Pancreas (tissue), 10 donors: ENCODE data around the gene DMD. TPM values are rescaled to one million over a fixed set of nuclear protein-coding genes. Genes with fewer than 3 reads are reported as not detected.

Experiments used
- ATAC-seq, 4 donors: fragments of 200-7000 bp; cut with Tn5 transposase; one replicate each; pipeline versions ENCODE4 v1.8.0 to v1.9.1; 2020; ENCODE audit warnings: mild to moderate bottlenecking in 4 of 4, moderate library complexity in 4 of 4
- DNase-seq, 6 donors: peaks; one replicate each; pipeline ENCODE4 v3.0.0-alpha.2; 2020
- FAIRE-seq: peaks from 2 replicates; lab custom pipeline; 2012; peaks lifted over from hg19 to GRCh38; lab: Jason Lieb, UNC
- H3K27ac ChIP-seq, 4 donors: fragments of 200-600 bp; sonication (generic); 1 replicate in 3 of 4; 2 replicates in 1 of 4; pipeline versions ENCODE4 v1.5.0 to v1.8.0; 2020
- H3K27me3 ChIP-seq, 4 donors: fragments of 200-600 bp; one replicate each; pipeline ENCODE4 v1.8.0; 2021
- H3K36me3 ChIP-seq, 3 donors: fragments of 200-600 bp; sonication (generic) in 1 of 3; one replicate each; pipeline versions ENCODE4 v1.5.0 to v1.8.0; 2020 to 2021
- H3K4me1 ChIP-seq, 3 donors: fragments of 200-600 bp; one replicate each; pipeline ENCODE4 v1.8.0; 2021
- H3K4me3 ChIP-seq, 4 donors: fragments of 200-600 bp; sonication (generic) in 2 of 4; one replicate each; pipeline versions ENCODE4 v1.5.0 to v1.8.0; 2020 to 2021
- H3K9me3 ChIP-seq, 4 donors: fragments of 200-600 bp; one replicate each; pipeline ENCODE4 v1.8.0; 2021
- CTCF ChIP-seq, 4 donors: fragments of 200-600 bp; sonication (generic) in 3 of 4; IDR thresholded peaks; one replicate each; pipeline versions ENCODE4 v1.5.0 to v1.8.0; 2021; ENCODE audit warnings: antibody characterized with exemption in 4 of 4
- WGBS, 2 donors: extraction: QIAGEN DNeasy Blood & Tissue Kit; methylation state at CpG; one replicate each; pipeline ENCODE4 v1.1.7; 2013; 5-methylcytosine and 5-hydroxymethylcytosine counted together
- intact Hi-C, 3 donors: fragments of 100-400 bp; cut with DNase I; formaldehyde crosslinking; loops; one replicate each; pipeline versions ENCODE4 v1.11.1 to v1.14.2; 2022
- polyA plus RNA-seq, 2 donors: library from polyadenylated mRNA; stranded (reverse); fragments of 200-250 nt; gene quantifications; one replicate each; pipeline ENCODE4 v1.2.3, GENCODE V29; 2013
- total RNA-seq, 6 donors: library from RNA; stranded (reverse); fragmentation: NEBNext Ultra II Directional in 4 of 6; extraction: Animal tissue kit (Norgen Biotek cat#: 25700) in 4 of 6; gene quantifications; one replicate each; pipeline versions ENCODE4 v1.2.1 to v1.2.4, GENCODE V29; 2021 to 2023
- donor health status: healthy with polysubstance abuse.
- donor health status: DM: no; HTN: no; CAD: no; lungs with moderate emphysema.
- donor health status: DM: no; HTN: no; CAD: no.
- donor health status: control.
- donor health status: control.
- donor health status: Bipolar disorder and iron deficiency.
- donor health status: DM: yes; HTN: yes; CAD: no.
- donor health status: DM: no; HTN: no; CAD: no.
- donor health status: DM: no; HTN: no; CAD: no.
- donor health status: DM: yes; HTN: yes; CAD: no.

DMD gene
- total and polyA plus RNA-seq, 8 donors, result 9.1 to 46.5 (median 32.1) TPM

GRCh38 chrX:31166416-31166815, 2044.9 kb downstream of the DMD start:
- no peaks in the 10 kb centered on the region for H3K9me3 ChIP-seq
- 76 to 82% methylated on average over 5 of the region's 5 CpGs for WGBS, 2 donors
- intact Hi-C loops, result no loop called here
- no peaks in the 10 kb centered on the region for H3K36me3 ChIP-seq
- no peak overlapping the region for H3K4me3 ChIP-seq
- H3K4me1 ChIP-seq, result peaks cover 0 to 10% (median 5%) of the 10 kb centered on the region in 3 donors
- DNase-seq (no peak), FAIRE-seq (no peak), ATAC-seq (no peak)
- TF ChIP-seq CTCF (IDR thresholded peaks at IDR 0.05), result no peak
- no peaks in the 10 kb centered on the region for H3K27me3 ChIP-seq
- no peak overlapping the region for H3K27ac ChIP-seq

- H3K4me1 ChIP-seq, result peaks cover 0 to 10% (median 5%) of the 10 kb centered on the region in 3 donors
- no peaks in the 10 kb centered on the region for H3K27me3 ChIP-seq
- peak; percentile 20 for FAIRE-seq
- H3K4me3 ChIP-seq, result no peak overlapping the region
- no peak for DNase-seq
- intact Hi-C loops, result no loop called here
- ATAC-seq, result peak in 2 of 4 donors; percentile 54 to 68
- no peaks in the 10 kb centered on the region for H3K9me3 ChIP-seq
- H3K36me3 ChIP-seq, result no peaks in the 10 kb centered on the region
- H3K27ac ChIP-seq, result no peak overlapping the region
- no peak for TF ChIP-seq CTCF (IDR thresholded peaks at IDR 0.05)
- WGBS, 2 donors, result 23 to 25% methylated on average over 5 of the region's 5 CpGs
Observed at GRCh38 chrX:31165241-31166035, 2045.9 kb downstream of the DMD start.

GRCh38 chrX:31154946-31155345, 2056.4 kb downstream of the DMD start:
- Histone ChIP-seq H3K36me3 (no peaks in the 10 kb centered on the region), H3K27me3 (no peaks in the 10 kb centered on the region), H3K4me3 (no peak overlapping the region), H3K9me3 (no peaks in the 10 kb centered on the region), H3K27ac (no peak overlapping the region), H3K4me1 (no peaks in the 10 kb centered on the region)
- no peak for TF ChIP-seq CTCF (IDR thresholded peaks at IDR 0.05)
- intact Hi-C loops, result no loop called here
- DNase-seq, result no peak
- peak; percentile 87 for FAIRE-seq
- 23 to 25% methylated on average over 2 of the region's 2 CpGs for WGBS, 2 donors
- no peak for ATAC-seq

- H3K9me3 ChIP-seq, result no peaks in the 10 kb centered on the region
- FAIRE-seq (peak; percentile 17), ATAC-seq (no peak), DNase-seq (no peak)
- no peaks in the 10 kb centered on the region for H3K27me3 ChIP-seq
- no peak overlapping the region for H3K4me3 ChIP-seq
- 53 to 86% methylated on average over 1 of the region's 1 CpG for WGBS, 2 donors
- intact Hi-C loops, result no loop called here
- no peak overlapping the region for H3K27ac ChIP-seq
- no peak for TF ChIP-seq CTCF (IDR thresholded peaks at IDR 0.05)
- H3K36me3 ChIP-seq, result no peaks in the 10 kb centered on the region
- no peaks in the 10 kb centered on the region for H3K4me1 ChIP-seq
Observed at GRCh38 chrX:31153475-31154047, 2057.8 kb downstream of the DMD start.

- no peak for TF ChIP-seq CTCF (IDR thresholded peaks at IDR 0.05)
- intact Hi-C loops, result no loop called here
- no peaks in the 10 kb centered on the region for H3K9me3 ChIP-seq
- WGBS, 2 donors, result 78 to 90% methylated on average over 6 of the region's 6 CpGs
- H3K27me3 ChIP-seq, result no peaks in the 10 kb centered on the region
- no peaks in the 10 kb centered on the region for H3K4me1 ChIP-seq
- no peak overlapping the region for H3K4me3 ChIP-seq
- peaks cover 0 to 6% (median 0%) of the 10 kb centered on the region in 3 donors for H3K36me3 ChIP-seq
- H3K27ac ChIP-seq, result no peak overlapping the region
- no peak for DNase-seq
- ATAC-seq, result no peak
- no peak for FAIRE-seq
Observed at GRCh38 chrX:31147175-31147574, 2064.2 kb downstream of the DMD start.
